ENCODE data around the gene SLC35C1. TPM values are rescaled to one million over a fixed set of nuclear protein-coding genes. Genes with fewer than 3 reads are reported as not detected.

Gene SLC35C1
- total RNA-seq, 1 experiment from 2014 or later: 15.6 TPM

GRCh38 chr11:45805305-45806071 lies 539 bp downstream of the SLC35C1 start:
- H2AFZ ChIP-seq: peak overlapping the region; percentile 88
- H3K79me2 ChIP-seq (ENCODE audit: low read depth): peaks cover 28% of the 10 kb centered on the region
- peak overlapping the region; percentile 84 for H3K4me3 ChIP-seq
- H3K27me3 ChIP-seq (ENCODE audit: insufficient read depth, low read depth): no peaks in the 10 kb centered on the region
- H3K27ac ChIP-seq: no peak overlapping the region
- no peaks in the 10 kb centered on the region for H3F3A ChIP-seq (ENCODE audit: insufficient read depth, low read depth)
- H3K4me1 ChIP-seq (replicated peaks; ENCODE audit: insufficient read depth): peaks cover 28% of the 10 kb centered on the region
- H3K36me3 ChIP-seq (ENCODE audit: low read depth): 0 out of 2 replicates have a peak, but pooled peaks cover 3% of the 10 kb centered on the region
- H3K4me2 ChIP-seq: peak overlapping the region; percentile 93
- BruUV-seq (replicated peaks): TSS peak; percentile 36
- CTCF ChIA-PET: interaction anchor here (0.5 to 0.6 kb wide), 3 partner anchors 516 to 1757 kb away, joined by 3 to 15 read pairs (median 3); no protein-coding TSS in a partner anchor
- TF ChIP-seq CTCF (conservative IDR thresholded peaks at IDR 0.05): no peak
- TF ChIP-seq EZH2 (IDR thresholded peaks at IDR 0.05; ENCODE audit: low read depth): no peak
- intact Hi-C loops (cut with micrococcal nuclease; ENCODE audit: unreplicated experiment): loop anchor here (1.0 to 2.0 kb wide), 2 partner anchors 35 to 38 kb away; no protein-coding TSS in a partner anchor
- no peaks in the 10 kb centered on the region; the same call in none of the 2 replicates for H4K20me1 ChIP-seq (ENCODE audit: insufficient read depth)
- POLR2A ChIA-PET (ENCODE audit: unreplicated experiment): interaction anchor here (0.6 to 0.9 kb wide), 3 partner anchors 12 to 1221 kb away, joined by 3 to 7 read pairs (median 4); partner anchors contain the start of gene CRY2
- peak; percentile 47 to 59 for DNase-seq
- H3K9me3 ChIP-seq (ENCODE audit: insufficient read depth, low read depth): no peaks in the 10 kb centered on the region
- no peaks in the 10 kb centered on the region for H3K9me2 ChIP-seq (ENCODE audit: insufficient read depth)

GRCh38 chr11:45806072-45806933 lies 1.4 kb downstream of the SLC35C1 start:
- H3K4me2 ChIP-seq: peak overlapping the region; percentile 93
- no peak for DNase-seq
- peaks cover 28% of the 10 kb centered on the region for H3K4me1 ChIP-seq (replicated peaks; ENCODE audit: insufficient read depth)
- H2AFZ ChIP-seq: no peak overlapping the region
- no peaks in the 10 kb centered on the region for H3F3A ChIP-seq (ENCODE audit: insufficient read depth, low read depth)
- POLR2A ChIA-PET (ENCODE audit: unreplicated experiment): interaction anchor here (0.6 to 0.9 kb wide), 2 partner anchors 11 to 41 kb away, joined by 3 to 4 read pairs; partner anchors contain the start of gene CRY2
- 0 out of 2 replicates have a peak, but pooled peaks cover 3% of the 10 kb centered on the region for H3K36me3 ChIP-seq (ENCODE audit: low read depth)
- intact Hi-C loops (cut with micrococcal nuclease; ENCODE audit: unreplicated experiment): no loop called here
- CTCF ChIA-PET: interaction anchor here (0.6 kb wide), 1 partner anchor 1589 kb away, joined by 4 read pairs; no protein-coding TSS in a partner anchor
- no TSS peak for BruUV-seq (replicated peaks)
- no peaks in the 10 kb centered on the region for H3K9me2 ChIP-seq (ENCODE audit: insufficient read depth)
- H4K20me1 ChIP-seq (ENCODE audit: insufficient read depth): no peaks in the 10 kb centered on the region; the same call in none of the 2 replicates
- no peaks in the 10 kb centered on the region for H3K27me3 ChIP-seq (ENCODE audit: insufficient read depth, low read depth)
- peaks cover 28% of the 10 kb centered on the region for H3K79me2 ChIP-seq (ENCODE audit: low read depth)
- peak overlapping the region; percentile 84 for H3K4me3 ChIP-seq
- TF ChIP-seq CTCF (conservative IDR thresholded peaks at IDR 0.05) (no peak), EZH2 (IDR thresholded peaks at IDR 0.05; ENCODE audit: low read depth) (no peak)
- H3K27ac ChIP-seq: no peak overlapping the region
- H3K9me3 ChIP-seq (ENCODE audit: insufficient read depth, low read depth): no peaks in the 10 kb centered on the region
